ENCODE measurements around the gene PCDH11Y. TPM values are rescaled to one million over a fixed set of nuclear protein-coding genes. Genes with fewer than 3 reads are reported as not detected.
"Not testable (repeated sequence)": the region's sequence is repeated elsewhere in the genome, so short reads cannot be mapped to it uniquely, and the experiment has no call there.

Gene PCDH11Y
- polyA plus RNA-seq, 3 donors = not detected

GRCh38 chrY:5215116-5215515 lies 215.0 kb downstream of the PCDH11Y start:
- H3K27me3 ChIP-seq (ENCODE audit: control insufficient read depth in 2 of 2, insufficient read depth in 2 of 2, low read length in 2 of 2); H3K4me2 ChIP-seq (replicated peaks; ENCODE audit: extremely low read depth, low read length, poor library complexity, severe bottlenecking); H3K27me3 Mint-ChIP-seq (ENCODE audit: low read depth in 3 of 3); DNase-seq; H3K4me3 ChIP-seq (replicated peaks in 1 of 3; ENCODE audit: low read depth in 2 of 3, low read length in 3 of 3); H3K4me1 Mint-ChIP-seq; H3K9me3 ChIP-seq (replicated peaks in 1 of 2; ENCODE audit: control insufficient read depth in 1 of 2, insufficient read depth in 1 of 2, low read length in 2 of 2); H2AFZ ChIP-seq (ENCODE audit: insufficient read depth, low read depth, low read length, poor library complexity, severe bottlenecking); H4K20me1 ChIP-seq (ENCODE audit: insufficient read depth, low read length); H3K27ac ChIP-seq (ENCODE audit: low read depth in 1 of 2, low read length in 2 of 2); H3K36me3 ChIP-seq (replicated peaks in 1 of 2; ENCODE audit: control insufficient read depth in 1 of 2, insufficient read depth in 2 of 2, low read length in 2 of 2); H3K27ac Mint-ChIP-seq; H3K9ac ChIP-seq (ENCODE audit: insufficient read depth, low read length, poor library complexity, severe bottlenecking); H3K4me1 ChIP-seq (ENCODE audit: control insufficient read depth in 1 of 2, insufficient read depth in 2 of 2, low read length in 2 of 2); H3K4me3 Mint-ChIP-seq; H3K9me3 Mint-ChIP-seq; H3K79me2 ChIP-seq (ENCODE audit: insufficient read depth, low read length); H3K36me3 Mint-ChIP-seq; intact Hi-C loops (cut with micrococcal nuclease): not testable (repeated sequence)
- no CpG with 5 or more reads among the region's 2 CpGs for WGBS (ENCODE audit: insufficient coverage)

DNA sequence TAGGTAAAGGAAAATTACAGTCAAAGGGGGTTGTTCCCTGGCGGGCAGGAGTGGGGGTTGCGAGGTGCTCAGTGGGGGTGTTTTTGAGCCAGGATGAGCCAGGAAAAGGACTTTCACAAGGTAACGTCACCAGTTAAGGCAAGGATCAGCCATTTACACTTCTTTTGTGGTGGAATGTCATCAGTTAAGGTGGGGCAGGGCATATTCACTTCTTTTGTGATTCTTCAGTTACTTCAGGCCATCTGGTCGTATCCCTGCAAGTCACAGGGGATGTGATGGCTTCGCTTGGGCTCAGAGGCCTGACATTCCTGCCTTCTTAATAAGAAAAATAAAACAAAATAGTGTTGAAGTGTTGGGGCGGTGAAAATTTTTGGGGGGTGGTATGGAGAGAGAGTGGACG lies 324.8 kb downstream of the PCDH11Y start:
- H3K79me2 ChIP-seq (ENCODE audit: insufficient read depth, low read length); H3K27me3 ChIP-seq (ENCODE audit: control insufficient read depth in 2 of 2, insufficient read depth in 2 of 2, low read length in 2 of 2); H3K9me3 ChIP-seq (replicated peaks in 1 of 2; ENCODE audit: control insufficient read depth in 1 of 2, insufficient read depth in 1 of 2, low read length in 2 of 2); H3K27me3 Mint-ChIP-seq (ENCODE audit: low read depth in 3 of 3); H3K27ac ChIP-seq (ENCODE audit: low read depth in 1 of 2, low read length in 2 of 2); H3K27ac Mint-ChIP-seq; H2AFZ ChIP-seq (ENCODE audit: insufficient read depth, low read depth, low read length, poor library complexity, severe bottlenecking); DNase-seq; H3K4me3 Mint-ChIP-seq; H3K4me3 ChIP-seq (replicated peaks in 1 of 3; ENCODE audit: low read depth in 2 of 3, low read length in 3 of 3); H3K4me2 ChIP-seq (replicated peaks; ENCODE audit: extremely low read depth, low read length, poor library complexity, severe bottlenecking); H3K36me3 ChIP-seq (replicated peaks in 1 of 2; ENCODE audit: control insufficient read depth in 1 of 2, insufficient read depth in 2 of 2, low read length in 2 of 2); intact Hi-C loops (cut with micrococcal nuclease); H3K9ac ChIP-seq (ENCODE audit: insufficient read depth, low read length, poor library complexity, severe bottlenecking); H3K4me1 ChIP-seq (ENCODE audit: control insufficient read depth in 1 of 2, insufficient read depth in 2 of 2, low read length in 2 of 2); H4K20me1 ChIP-seq (ENCODE audit: insufficient read depth, low read length); H3K4me1 Mint-ChIP-seq; H3K36me3 Mint-ChIP-seq: not testable (repeated sequence)
- peaks cover 0 to 15% (median 0%) of the 10 kb centered on the region in 7 donors for H3K9me3 Mint-ChIP-seq
- WGBS (ENCODE audit: insufficient coverage) = 83% methylated on average over 1 of the region's 7 CpGs

DNA sequence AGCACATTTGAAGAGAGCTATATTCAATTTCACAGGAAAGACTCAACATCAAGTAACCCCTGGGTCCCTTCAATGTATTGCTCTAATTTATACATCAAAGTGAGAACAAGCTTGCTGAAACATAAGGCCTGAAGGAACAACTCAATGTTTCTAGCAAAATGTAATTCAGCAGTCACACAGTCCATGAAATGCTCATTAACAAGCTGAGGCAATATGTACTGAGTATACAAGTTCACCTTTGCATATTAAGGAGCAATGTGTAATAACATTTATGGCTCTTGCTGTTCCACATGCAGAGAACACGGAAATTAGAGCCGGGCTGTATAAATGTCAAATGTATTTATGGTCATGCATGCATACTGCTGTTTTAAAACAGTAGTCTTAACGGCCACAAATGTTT lies 342.1 kb downstream of the PCDH11Y start:
- H3K79me2 ChIP-seq (ENCODE audit: insufficient read depth, low read length); H3K4me1 ChIP-seq (ENCODE audit: control insufficient read depth in 1 of 2, insufficient read depth in 2 of 2, low read length in 2 of 2); H3K4me1 Mint-ChIP-seq; H3K4me3 Mint-ChIP-seq; H3K4me3 ChIP-seq (replicated peaks in 1 of 3; ENCODE audit: low read depth in 2 of 3, low read length in 3 of 3); DNase-seq; H2AFZ ChIP-seq (ENCODE audit: insufficient read depth, low read depth, low read length, poor library complexity, severe bottlenecking); H3K9me3 ChIP-seq (replicated peaks in 1 of 2; ENCODE audit: control insufficient read depth in 1 of 2, insufficient read depth in 1 of 2, low read length in 2 of 2); intact Hi-C loops (cut with micrococcal nuclease); H3K27me3 ChIP-seq (ENCODE audit: control insufficient read depth in 2 of 2, insufficient read depth in 2 of 2, low read length in 2 of 2); H3K27ac Mint-ChIP-seq; H3K9me3 Mint-ChIP-seq; H3K27me3 Mint-ChIP-seq (ENCODE audit: low read depth in 3 of 3); H4K20me1 ChIP-seq (ENCODE audit: insufficient read depth, low read length); H3K4me2 ChIP-seq (replicated peaks; ENCODE audit: extremely low read depth, low read length, poor library complexity, severe bottlenecking); H3K36me3 Mint-ChIP-seq; H3K36me3 ChIP-seq (replicated peaks in 1 of 2; ENCODE audit: control insufficient read depth in 1 of 2, insufficient read depth in 2 of 2, low read length in 2 of 2); H3K27ac ChIP-seq (ENCODE audit: low read depth in 1 of 2, low read length in 2 of 2); H3K9ac ChIP-seq (ENCODE audit: insufficient read depth, low read length, poor library complexity, severe bottlenecking): not testable (repeated sequence)
- WGBS (ENCODE audit: insufficient coverage) = no CpG with 5 or more reads among the region's 3 CpGs

GRCh38 chrY:5543705-5544104 lies 543.6 kb downstream of the PCDH11Y start:
- intact Hi-C loops (cut with micrococcal nuclease); H3K27me3 Mint-ChIP-seq (ENCODE audit: low read depth in 3 of 3); DNase-seq; H3K27me3 ChIP-seq (ENCODE audit: control insufficient read depth in 2 of 2, insufficient read depth in 2 of 2, low read length in 2 of 2); H3K9me3 ChIP-seq (replicated peaks in 1 of 2; ENCODE audit: control insufficient read depth in 1 of 2, insufficient read depth in 1 of 2, low read length in 2 of 2); H3K27ac ChIP-seq (ENCODE audit: low read depth in 1 of 2, low read length in 2 of 2); H3K36me3 Mint-ChIP-seq; H3K4me3 Mint-ChIP-seq; H3K9me3 Mint-ChIP-seq; H3K4me1 Mint-ChIP-seq; H3K4me3 ChIP-seq (replicated peaks in 1 of 3; ENCODE audit: low read depth in 2 of 3, low read length in 3 of 3); H3K79me2 ChIP-seq (ENCODE audit: insufficient read depth, low read length); H3K4me1 ChIP-seq (ENCODE audit: control insufficient read depth in 1 of 2, insufficient read depth in 2 of 2, low read length in 2 of 2); H4K20me1 ChIP-seq (ENCODE audit: insufficient read depth, low read length); H2AFZ ChIP-seq (ENCODE audit: insufficient read depth, low read depth, low read length, poor library complexity, severe bottlenecking); H3K9ac ChIP-seq (ENCODE audit: insufficient read depth, low read length, poor library complexity, severe bottlenecking); H3K27ac Mint-ChIP-seq; H3K4me2 ChIP-seq (replicated peaks; ENCODE audit: extremely low read depth, low read length, poor library complexity, severe bottlenecking); H3K36me3 ChIP-seq (replicated peaks in 1 of 2; ENCODE audit: control insufficient read depth in 1 of 2, insufficient read depth in 2 of 2, low read length in 2 of 2): not testable (repeated sequence)

DNA sequence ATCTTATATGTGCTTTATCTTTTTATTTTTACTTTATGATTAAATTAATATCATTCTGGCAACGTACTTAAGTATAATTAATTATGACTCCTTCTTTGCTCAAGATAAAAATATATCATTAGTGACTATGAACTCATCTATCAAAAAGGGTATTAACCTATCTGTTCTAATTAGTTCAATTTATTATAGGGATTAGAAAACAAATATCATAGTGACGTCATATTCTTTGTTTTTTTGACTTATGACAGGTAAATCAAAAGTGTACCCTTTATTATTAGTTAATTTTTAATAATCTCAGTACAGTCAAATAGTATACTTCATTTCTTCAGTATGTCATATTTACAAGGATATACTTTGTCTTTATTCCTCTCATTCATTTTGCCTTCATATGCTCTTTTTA lies 638.5 kb downstream of the PCDH11Y start:
- H3K4me3 Mint-ChIP-seq; H3K27ac Mint-ChIP-seq; H3K36me3 ChIP-seq (replicated peaks in 1 of 2; ENCODE audit: control insufficient read depth in 1 of 2, insufficient read depth in 2 of 2, low read length in 2 of 2); H3K36me3 Mint-ChIP-seq; H3K4me2 ChIP-seq (replicated peaks; ENCODE audit: extremely low read depth, low read length, poor library complexity, severe bottlenecking); H3K79me2 ChIP-seq (ENCODE audit: insufficient read depth, low read length); intact Hi-C loops (cut with micrococcal nuclease); H3K9me3 Mint-ChIP-seq; H3K4me3 ChIP-seq (replicated peaks in 1 of 3; ENCODE audit: low read depth in 2 of 3, low read length in 3 of 3); H3K4me1 Mint-ChIP-seq; H3K27ac ChIP-seq (ENCODE audit: low read depth in 1 of 2, low read length in 2 of 2); H3K4me1 ChIP-seq (ENCODE audit: control insufficient read depth in 1 of 2, insufficient read depth in 2 of 2, low read length in 2 of 2); H4K20me1 ChIP-seq (ENCODE audit: insufficient read depth, low read length); H3K27me3 Mint-ChIP-seq (ENCODE audit: low read depth in 3 of 3); H2AFZ ChIP-seq (ENCODE audit: insufficient read depth, low read depth, low read length, poor library complexity, severe bottlenecking); H3K9ac ChIP-seq (ENCODE audit: insufficient read depth, low read length, poor library complexity, severe bottlenecking); DNase-seq; H3K27me3 ChIP-seq (ENCODE audit: control insufficient read depth in 2 of 2, insufficient read depth in 2 of 2, low read length in 2 of 2); H3K9me3 ChIP-seq (replicated peaks in 1 of 2; ENCODE audit: control insufficient read depth in 1 of 2, insufficient read depth in 1 of 2, low read length in 2 of 2): not testable (repeated sequence)
- no CpG with 5 or more reads among the region's 2 CpGs for WGBS (ENCODE audit: insufficient coverage)
